Activated naive CD8-positive, alpha-beta T cell (primary cell): ENCODE measurements around the gene TSHR.

Experiments
- H3K27ac Mint-ChIP-seq: one replicate; pipeline ENCODE4 v1.8.0; 2021; ENCODE audit warnings: mixed read lengths
- H3K27me3 Mint-ChIP-seq: one replicate; pipeline ENCODE4 v1.8.0; 2021; ENCODE audit warnings: mixed read lengths
- H3K36me3 Mint-ChIP-seq: one replicate; pipeline ENCODE4 v1.8.0; 2021; ENCODE audit warnings: mixed read lengths
- H3K4me1 Mint-ChIP-seq: one replicate; pipeline ENCODE4 v1.8.0; 2021; ENCODE audit warnings: low read depth, mixed read lengths
- H3K4me3 Mint-ChIP-seq: one replicate; pipeline ENCODE4 v1.8.0; 2021; ENCODE audit warnings: mild to moderate bottlenecking, mixed read lengths
- H3K9me3 Mint-ChIP-seq: one replicate; pipeline ENCODE4 v1.8.0; 2021; ENCODE audit warnings: low read depth, mixed read lengths

TSHR gene

GRCh38 chr14:81143793-81144192, 188.4 kb downstream of the TSHR start:
- Mint-ChIP-seq H3K4me3 (no peak overlapping the region), H3K27me3 (no peaks in the 10 kb centered on the region), H3K27ac (no peak overlapping the region), H3K4me1 (peaks cover 11% of the 10 kb centered on the region), H3K36me3 (peaks cover 4% of the 10 kb centered on the region), H3K9me3 (no peaks in the 10 kb centered on the region)

GRCh38 chr14:81144824-81145603, 189.6 kb downstream of the TSHR start:
- H3K4me1 Mint-ChIP-seq: peaks cover 11% of the 10 kb centered on the region
- H3K4me3 Mint-ChIP-seq: no peak overlapping the region
- H3K27ac Mint-ChIP-seq: no peak overlapping the region
- no peaks in the 10 kb centered on the region for H3K9me3 Mint-ChIP-seq
- H3K27me3 Mint-ChIP-seq: no peaks in the 10 kb centered on the region
- H3K36me3 Mint-ChIP-seq: peaks cover 8% of the 10 kb centered on the region

GRCh38 chr14:81147140-81147897, 191.9 kb downstream of the TSHR start:
- H3K4me3 Mint-ChIP-seq: no peak overlapping the region
- no peaks in the 10 kb centered on the region for H3K9me3 Mint-ChIP-seq
- H3K36me3 Mint-ChIP-seq: peaks cover 8% of the 10 kb centered on the region

GRCh38 chr14:81148635-81149034, 193.2 kb downstream of the TSHR start:
- no peaks in the 10 kb centered on the region for H3K9me3 Mint-ChIP-seq
- H3K36me3 Mint-ChIP-seq: peaks cover 6% of the 10 kb centered on the region
- no peak overlapping the region for H3K27ac Mint-ChIP-seq
- H3K27me3 Mint-ChIP-seq: no peaks in the 10 kb centered on the region
- H3K4me1 Mint-ChIP-seq: peaks cover 15% of the 10 kb centered on the region
- no peak overlapping the region for H3K4me3 Mint-ChIP-seq

More at GRCh38 chr14:81147140-81147897, 191.9 kb downstream of the TSHR start:
- Mint-ChIP-seq H3K27ac (no peak overlapping the region), H3K4me1 (peaks cover 11% of the 10 kb centered on the region), H3K27me3 (no peaks in the 10 kb centered on the region)

- peaks cover 4% of the 10 kb centered on the region for H3K4me1 Mint-ChIP-seq
- peaks cover 3% of the 10 kb centered on the region for H3K36me3 Mint-ChIP-seq
- H3K27ac Mint-ChIP-seq: no peak overlapping the region
- H3K27me3 Mint-ChIP-seq: no peaks in the 10 kb centered on the region
- H3K9me3 Mint-ChIP-seq: no peaks in the 10 kb centered on the region
- no peak overlapping the region for H3K4me3 Mint-ChIP-seq
Observed at GRCh38 chr14:81153187-81153586, 197.8 kb downstream of the TSHR start.

- H3K27ac Mint-ChIP-seq: no peak overlapping the region
- peaks cover 4% of the 10 kb centered on the region for H3K4me1 Mint-ChIP-seq
- no peaks in the 10 kb centered on the region for H3K9me3 Mint-ChIP-seq
- no peak overlapping the region for H3K4me3 Mint-ChIP-seq
- no peaks in the 10 kb centered on the region for H3K27me3 Mint-ChIP-seq
- no peaks in the 10 kb centered on the region for H3K36me3 Mint-ChIP-seq
Observed at GRCh38 chr14:81157431-81157830, 202.0 kb downstream of the TSHR start.

GRCh38 chr14:81161088-81161487, 205.7 kb downstream of the TSHR start:
- Mint-ChIP-seq H3K27me3 (no peaks in the 10 kb centered on the region), H3K36me3 (peaks cover 2% of the 10 kb centered on the region)

GRCh38 chr14:81161749-81162148, 206.3 kb downstream of the TSHR start:
- Mint-ChIP-seq H3K27me3 (no peaks in the 10 kb centered on the region), H3K27ac (no peak overlapping the region), H3K36me3 (peaks cover 2% of the 10 kb centered on the region)

More at GRCh38 chr14:81161088-81161487, 205.7 kb downstream of the TSHR start:
- Mint-ChIP-seq H3K9me3 (no peaks in the 10 kb centered on the region), H3K4me1 (peaks cover 5% of the 10 kb centered on the region), H3K27ac (no peak overlapping the region), H3K4me3 (no peak overlapping the region)

GRCh38 chr14:81162941-81163340, 207.5 kb downstream of the TSHR start:
- no peak overlapping the region for H3K27ac Mint-ChIP-seq
- H3K4me3 Mint-ChIP-seq: no peak overlapping the region
- H3K4me1 Mint-ChIP-seq: peaks cover 5% of the 10 kb centered on the region
- H3K36me3 Mint-ChIP-seq: peaks cover 2% of the 10 kb centered on the region
- H3K27me3 Mint-ChIP-seq: no peaks in the 10 kb centered on the region
- no peaks in the 10 kb centered on the region for H3K9me3 Mint-ChIP-seq

More at GRCh38 chr14:81161749-81162148, 206.3 kb downstream of the TSHR start:
- Mint-ChIP-seq H3K4me1 (peaks cover 5% of the 10 kb centered on the region), H3K4me3 (no peak overlapping the region), H3K9me3 (no peaks in the 10 kb centered on the region)

GRCh38 chr14:81164167-81164774, 208.8 kb downstream of the TSHR start:
- Mint-ChIP-seq H3K36me3 (peaks cover 2% of the 10 kb centered on the region), H3K9me3 (no peaks in the 10 kb centered on the region), H3K4me1 (peaks cover 7% of the 10 kb centered on the region), H3K27ac (peak overlapping the region; percentile 69), H3K27me3 (no peaks in the 10 kb centered on the region), H3K4me3 (no peak overlapping the region)

- Mint-ChIP-seq H3K36me3 (peaks cover 2% of the 10 kb centered on the region), H3K27ac (no peak overlapping the region), H3K27me3 (no peaks in the 10 kb centered on the region)
Observed at GRCh38 chr14:81165188-81165587, 209.8 kb downstream of the TSHR start.

GRCh38 chr14:81166121-81166520, 210.7 kb downstream of the TSHR start:
- Mint-ChIP-seq H3K27me3 (no peaks in the 10 kb centered on the region), H3K4me1 (peaks cover 21% of the 10 kb centered on the region), H3K36me3 (peaks cover 2% of the 10 kb centered on the region), H3K4me3 (no peak overlapping the region), H3K9me3 (no peaks in the 10 kb centered on the region), H3K27ac (no peak overlapping the region)

More at GRCh38 chr14:81165188-81165587, 209.8 kb downstream of the TSHR start:
- Mint-ChIP-seq H3K4me3 (no peak overlapping the region), H3K9me3 (no peaks in the 10 kb centered on the region), H3K4me1 (peaks cover 15% of the 10 kb centered on the region)

- H3K4me3 Mint-ChIP-seq: peak overlapping the region; percentile 90
- H3K27me3 Mint-ChIP-seq: no peaks in the 10 kb centered on the region
- H3K27ac Mint-ChIP-seq: peak overlapping the region; percentile 94
- H3K4me1 Mint-ChIP-seq: peaks cover 19% of the 10 kb centered on the region
- no peaks in the 10 kb centered on the region for H3K36me3 Mint-ChIP-seq
- H3K9me3 Mint-ChIP-seq: no peaks in the 10 kb centered on the region
Observed at GRCh38 chr14:81169267-81169666, 213.8 kb downstream of the TSHR start.

GRCh38 chr14:81169711-81170103, 214.3 kb downstream of the TSHR start:
- Mint-ChIP-seq H3K27me3 (no peaks in the 10 kb centered on the region), H3K9me3 (no peaks in the 10 kb centered on the region), H3K36me3 (no peaks in the 10 kb centered on the region), H3K4me1 (peaks cover 17% of the 10 kb centered on the region), H3K4me3 (peak overlapping the region; percentile 90), H3K27ac (peak overlapping the region; percentile 94)
